SJSA1 (cell line): ENCODE measurements around the gene COLEC11. TPM values are rescaled to one million over a fixed set of nuclear protein-coding genes. Genes with fewer than 3 reads are reported as not detected.
"Not testable (repeated sequence)": the region's sequence is repeated elsewhere in the genome, so short reads cannot be mapped to it uniquely, and the experiment has no call there.

Experiments
- DNase-seq, 2 experiments: peaks; one replicate each; pipeline ENCODE4 v3.0.0-alpha.2; 2015 to 2020; ENCODE audit warnings: low spot score in 2 of 2, low read depth in 1 of 2
- H3K27ac ChIP-seq: fragments of 250-450 bp; sonication (Bioruptor Pico); 2 replicates; pipeline ENCODE4 v1.5.1; 2020; ENCODE audit warnings: mild to moderate bottlenecking, moderate library complexity
- H3K27me3 ChIP-seq: fragments of 250-450 bp; sonication (Bioruptor Pico); replicated peaks from 2 replicates; pipeline ENCODE4 v1.5.1; 2020; ENCODE audit warnings: mild to moderate bottlenecking, moderate library complexity
- H3K36me3 ChIP-seq: fragments of 250-450 bp; sonication (Bioruptor Pico); 2 replicates; pipeline ENCODE4 v1.5.1; 2020; ENCODE audit warnings: mild to moderate bottlenecking
- H3K4me1 ChIP-seq: fragments of 250-450 bp; sonication (Bioruptor Pico); replicated peaks from 2 replicates; pipeline ENCODE4 v1.6.1; 2021; ENCODE audit warnings: mild to moderate bottlenecking
- H3K4me3 ChIP-seq: fragments of 250-450 bp; sonication (Bioruptor Pico); 2 replicates; pipeline ENCODE4 v1.5.1; 2020; ENCODE audit warnings: mild to moderate bottlenecking
- H3K9me3 ChIP-seq: fragments of 250-450 bp; sonication (Bioruptor Pico); replicated peaks from 2 replicates; pipeline ENCODE4 v1.5.1; 2020; ENCODE audit warnings: mild to moderate bottlenecking
- total RNA-seq: library from RNA; depleted of rRNA; stranded (reverse); fragments of >200 nt; shearing (Covaris generic); gene quantifications from 2 replicates; pipeline ENCODE4 v1.2.3, GENCODE V29; 2014

The COLEC11 gene
- total RNA-seq, 1 experiment from 2014 or later, result not detected

DNA sequence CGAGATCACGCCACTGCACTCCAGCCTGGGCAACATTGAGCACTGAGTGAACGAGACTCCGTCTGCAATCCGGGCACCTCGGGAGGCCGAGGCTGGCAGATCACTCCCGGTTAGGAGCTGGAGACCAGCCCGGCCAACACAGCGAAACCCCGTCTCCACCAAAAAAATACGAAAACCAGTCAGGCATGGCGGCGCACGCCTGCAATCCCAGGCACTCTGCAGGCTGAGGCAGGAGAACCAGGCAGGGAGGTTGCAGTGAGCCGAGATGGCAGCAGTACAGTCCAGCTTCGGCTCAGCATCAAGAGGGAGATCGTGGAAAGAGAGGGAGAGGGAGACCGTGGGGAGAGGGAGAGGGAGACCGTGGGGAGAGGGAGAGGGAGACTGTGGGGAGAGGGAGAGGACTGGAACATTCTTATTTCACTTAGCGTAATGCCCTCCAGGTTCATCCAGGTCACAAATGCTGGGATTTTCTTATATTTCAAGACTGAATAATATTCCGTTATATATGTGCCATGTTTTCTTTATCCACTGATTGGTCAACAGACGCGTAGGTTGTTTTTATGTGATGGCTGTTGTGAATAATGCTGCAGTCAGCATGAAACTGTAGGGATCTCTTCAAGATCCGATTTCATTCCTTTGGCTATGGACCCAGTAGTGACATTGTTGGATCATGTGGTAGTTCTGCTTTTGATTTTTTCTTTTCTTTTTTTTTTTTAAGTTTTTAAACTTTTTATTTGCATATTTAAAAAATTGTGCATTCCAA is 21.7 kb downstream of the COLEC11 start:
- not testable (repeated sequence) for H3K27ac ChIP-seq, H3K27me3 ChIP-seq, DNase-seq, H3K9me3 ChIP-seq, H3K36me3 ChIP-seq, H3K4me1 ChIP-seq, H3K4me3 ChIP-seq

DNA sequence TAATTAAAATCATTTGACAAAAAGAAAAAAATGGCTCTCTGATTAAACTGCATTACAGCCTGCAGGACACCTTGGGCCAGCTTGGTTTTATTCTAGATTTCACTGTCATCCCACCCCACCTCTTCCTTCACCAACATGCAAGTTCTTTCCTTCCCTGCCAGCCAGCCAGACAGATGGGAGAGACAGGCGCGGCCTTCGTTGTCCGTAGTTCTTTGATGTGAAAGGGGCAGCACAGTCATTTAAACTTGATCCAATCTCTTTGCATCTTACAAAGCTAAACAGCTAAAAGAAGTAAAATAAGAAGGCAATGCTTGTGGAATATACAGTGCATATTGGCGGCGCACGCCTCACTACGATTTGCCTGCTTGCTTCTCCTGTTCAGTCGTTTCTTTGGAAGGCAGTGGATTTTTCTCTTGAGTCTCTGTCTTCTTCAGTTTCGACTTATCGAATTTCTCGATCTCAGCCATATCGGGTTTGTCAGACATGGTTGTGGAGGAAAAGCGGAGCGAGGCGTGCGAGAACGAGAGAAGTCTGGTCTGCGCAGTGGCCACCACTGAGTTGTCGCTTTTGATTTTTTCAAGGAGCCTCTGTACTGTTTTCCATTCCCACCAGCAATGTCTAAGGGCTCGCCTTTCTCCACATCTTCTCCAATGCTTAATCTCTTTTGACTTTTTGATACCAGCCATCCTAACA is 22.4 kb downstream of the COLEC11 start:
- H3K27me3 ChIP-seq, result no peaks in the 10 kb centered on the region
- no peaks in the 10 kb centered on the region for H3K4me1 ChIP-seq
- no peak overlapping the region for H3K27ac ChIP-seq

GRCh38 chr2:3618367-3618766 is 23.5 kb downstream of the COLEC11 start:
- no peaks in the 10 kb centered on the region for H3K4me1 ChIP-seq
- H3K4me3 ChIP-seq, result no peak overlapping the region
- H3K9me3 ChIP-seq, result no peaks in the 10 kb centered on the region
- H3K27ac ChIP-seq, result no peak overlapping the region
- no peaks in the 10 kb centered on the region for H3K36me3 ChIP-seq
- H3K27me3 ChIP-seq, result no peaks in the 10 kb centered on the region
- DNase-seq, result no peak

More for the DNA sequence above, 22.4 kb downstream of the COLEC11 start:
- no peak overlapping the region for H3K4me3 ChIP-seq
- no peaks in the 10 kb centered on the region for H3K9me3 ChIP-seq
- peak in 1 of 2 experiments; percentile 23 for DNase-seq
- H3K36me3 ChIP-seq, result no peaks in the 10 kb centered on the region

DNA sequence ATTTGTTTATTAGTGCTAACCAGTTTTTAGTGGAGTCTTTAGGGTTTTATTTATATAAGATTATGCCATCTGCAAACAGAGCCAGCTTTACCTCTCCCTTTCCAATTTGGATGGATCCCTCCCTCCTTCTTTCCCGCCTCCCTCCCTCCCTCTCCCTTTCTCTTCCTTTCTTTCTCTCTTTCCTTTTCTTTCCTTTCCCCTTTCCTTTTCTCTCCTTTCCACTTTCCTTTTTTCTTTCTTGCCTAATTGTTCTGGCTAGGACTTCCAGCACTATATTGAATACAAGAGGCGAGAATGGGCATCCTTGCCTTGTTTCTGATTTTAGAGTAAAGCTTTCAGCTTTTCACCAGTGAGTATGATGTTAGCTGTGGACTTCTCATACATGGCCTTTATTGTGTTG is 24.1 kb downstream of the COLEC11 start:
- Histone ChIP-seq H3K4me1 (no peaks in the 10 kb centered on the region), H3K36me3 (no peaks in the 10 kb centered on the region), H3K9me3 (no peaks in the 10 kb centered on the region), H3K4me3 (no peak overlapping the region), H3K27me3 (no peaks in the 10 kb centered on the region), H3K27ac (no peak overlapping the region)
- no peak for DNase-seq

- H3K27me3 ChIP-seq, DNase-seq, H3K4me1 ChIP-seq, H3K9me3 ChIP-seq, H3K36me3 ChIP-seq, H3K27ac ChIP-seq, H3K4me3 ChIP-seq: not testable (repeated sequence)
Observed at GRCh38 chr2:3619661-3620060, 24.7 kb downstream of the COLEC11 start.

DNA sequence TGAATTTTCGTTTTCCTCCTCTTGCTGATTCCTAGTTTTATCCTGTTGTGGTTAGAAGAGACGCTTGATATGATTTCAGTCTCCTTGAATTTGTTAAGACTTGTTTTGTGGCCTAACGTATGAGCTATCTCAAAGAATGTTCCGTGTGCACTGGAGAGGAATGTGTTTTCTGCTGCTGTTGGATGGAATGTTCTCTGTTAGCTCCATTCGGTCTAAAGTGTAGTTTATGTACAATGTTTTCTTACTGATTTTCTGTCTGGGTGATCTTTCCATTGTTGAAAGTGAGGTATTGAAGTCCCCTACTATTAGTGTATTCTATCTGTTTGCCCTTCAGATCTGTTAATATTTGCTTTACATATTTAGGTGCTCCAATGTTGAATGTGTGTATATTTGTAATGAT is 25.9 kb downstream of the COLEC11 start:
- Histone ChIP-seq H3K9me3 (no peaks in the 10 kb centered on the region), H3K36me3 (no peaks in the 10 kb centered on the region), H3K4me1 (peaks cover 1% of the 10 kb centered on the region; the same call in 1 of the 2 replicates), H3K27me3 (no peaks in the 10 kb centered on the region), H3K27ac (peak overlapping the region; percentile 57), H3K4me3 (no peak overlapping the region)
- DNase-seq, result peak; percentile 28 to 57

DNA sequence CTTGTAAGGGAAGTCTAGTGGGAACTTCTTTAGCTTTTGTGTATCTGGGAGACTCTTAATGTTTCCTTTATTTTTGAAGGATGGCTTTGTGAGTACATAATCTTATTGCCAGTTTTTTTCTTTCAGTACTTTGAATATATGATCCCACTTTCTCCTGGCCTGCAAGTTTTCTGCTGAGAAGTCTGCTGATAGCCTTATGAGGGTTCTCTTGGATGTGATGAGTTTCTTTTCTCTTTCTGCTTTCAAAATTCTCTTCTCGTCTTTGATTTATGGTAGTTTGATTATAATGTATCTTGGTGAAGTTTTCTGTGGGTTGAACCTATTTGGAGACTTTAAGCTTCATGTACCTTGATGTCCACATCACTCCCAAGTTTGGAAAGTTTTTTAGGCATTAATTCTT is 28.1 kb downstream of the COLEC11 start:
- Histone ChIP-seq H3K4me1 (peaks cover 12% of the 10 kb centered on the region), H3K9me3 (no peaks in the 10 kb centered on the region), H3K36me3 (no peaks in the 10 kb centered on the region), H3K4me3 (no peak overlapping the region), H3K27ac (no peak overlapping the region), H3K27me3 (no peaks in the 10 kb centered on the region)
- DNase-seq, result no peak

DNA sequence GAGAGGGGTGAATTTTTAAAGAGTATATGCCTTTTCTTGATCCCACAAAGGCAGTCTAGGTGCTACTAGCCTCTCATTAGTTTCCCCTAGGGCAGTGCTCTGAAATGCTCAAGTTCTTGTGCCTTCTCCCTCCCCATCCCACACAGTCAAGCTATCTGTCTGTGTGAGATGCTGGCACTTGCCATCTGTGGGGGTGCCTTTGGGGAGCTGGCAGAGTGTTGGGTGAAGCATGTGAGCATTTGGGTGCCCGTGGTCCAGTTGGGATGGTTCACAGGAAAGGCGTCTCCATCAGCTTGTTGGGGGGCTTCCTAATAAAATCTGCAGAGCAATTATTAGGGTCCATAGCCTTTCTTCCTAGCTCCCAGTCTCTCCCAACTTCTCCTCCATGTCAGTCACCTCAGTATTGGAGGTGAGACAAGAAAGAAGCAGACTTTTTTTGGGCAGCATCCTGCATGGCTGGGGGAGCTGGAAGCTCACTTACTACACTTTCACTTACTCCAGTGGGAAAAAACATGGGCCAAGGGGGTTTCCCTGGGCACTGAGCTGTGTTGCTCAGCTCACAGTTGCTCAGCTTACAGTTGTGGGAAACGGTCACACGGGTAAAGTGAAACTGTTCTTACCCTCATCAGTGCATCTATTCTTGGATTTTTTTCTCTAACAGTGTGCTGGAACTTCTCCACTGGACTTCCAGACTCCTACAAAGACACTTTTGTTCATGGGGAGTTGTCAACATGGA is 29.3 kb downstream of the COLEC11 start:
- no peaks in the 10 kb centered on the region for H3K9me3 ChIP-seq
- H3K4me1 ChIP-seq, result peaks cover 12% of the 10 kb centered on the region
- H3K4me3 ChIP-seq, result no peak overlapping the region
- H3K27ac ChIP-seq, result no peak overlapping the region
- H3K27me3 ChIP-seq, result no peaks in the 10 kb centered on the region
- no peaks in the 10 kb centered on the region for H3K36me3 ChIP-seq
- peak in 1 of 2 experiments; percentile 27 for DNase-seq

DNA sequence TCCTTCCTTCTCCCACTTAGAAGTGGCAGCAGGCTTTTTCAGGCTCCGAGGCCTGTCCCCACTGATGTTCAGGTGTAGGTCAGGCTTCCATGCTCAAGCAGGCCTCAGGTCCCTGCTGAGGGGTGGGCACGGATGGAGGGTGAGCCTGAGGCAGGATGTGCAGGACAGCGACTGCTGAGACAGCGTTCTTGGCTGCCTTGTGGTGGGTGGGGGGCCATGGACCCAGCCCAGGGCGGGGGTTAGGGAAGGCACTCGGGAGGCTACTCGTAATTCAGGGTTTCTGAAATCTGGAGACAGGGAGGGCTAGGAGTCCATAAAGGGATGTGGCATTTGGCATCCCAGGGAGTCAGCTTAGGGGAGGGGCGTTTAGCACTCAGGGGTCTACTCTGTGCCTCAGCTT is 30.3 kb downstream of the COLEC11 start:
- Histone ChIP-seq H3K9me3 (no peaks in the 10 kb centered on the region), H3K36me3 (no peaks in the 10 kb centered on the region), H3K27me3 (no peaks in the 10 kb centered on the region), H3K4me1 (peaks cover 12% of the 10 kb centered on the region), H3K27ac (no peak overlapping the region), H3K4me3 (no peak overlapping the region)
- DNase-seq, result peak in 1 of 2 experiments; percentile 25

DNA sequence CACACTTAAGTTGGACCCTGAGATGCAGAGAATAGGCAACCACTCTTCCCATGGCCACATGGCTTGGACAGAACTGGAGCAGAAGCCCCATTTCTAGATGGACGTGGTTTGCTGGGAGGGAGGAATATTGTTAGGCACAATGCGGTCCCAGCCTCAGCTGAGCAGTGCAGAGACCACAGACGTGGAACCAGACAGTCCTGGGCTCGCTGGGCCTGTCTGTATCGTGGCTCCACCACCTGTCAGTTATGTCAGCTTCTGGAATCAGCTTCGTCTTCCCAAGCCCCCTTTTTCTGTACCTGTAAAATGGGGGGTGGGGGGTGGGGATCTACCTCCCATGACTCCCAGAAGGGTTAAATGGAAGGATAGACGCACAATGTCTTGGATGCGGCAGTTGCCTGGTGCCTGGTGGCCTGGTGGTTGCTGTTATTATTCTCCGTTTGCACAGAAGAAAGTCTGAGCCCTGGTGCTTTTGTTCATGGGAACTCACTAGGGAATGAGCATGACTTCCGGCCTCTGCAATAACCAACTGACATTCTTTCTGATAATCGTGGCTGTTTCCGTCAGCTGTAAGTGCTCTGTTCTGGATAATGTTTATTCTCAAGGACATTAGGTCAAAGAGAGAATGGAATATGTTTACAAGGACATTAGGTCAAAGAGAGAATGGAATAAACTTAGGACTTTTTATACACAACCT is 31.4 kb downstream of the COLEC11 start:
- peak; percentile 44 to 52 for DNase-seq
- H3K4me3 ChIP-seq, result no peak overlapping the region
- H3K27me3 ChIP-seq, result no peaks in the 10 kb centered on the region
- peaks cover 12% of the 10 kb centered on the region for H3K4me1 ChIP-seq
- H3K36me3 ChIP-seq, result no peaks in the 10 kb centered on the region
- no peaks in the 10 kb centered on the region for H3K9me3 ChIP-seq
- H3K27ac ChIP-seq, result peak overlapping the region; percentile 66

GRCh38 chr2:3626812-3627499 is 32.0 kb downstream of the COLEC11 start:
- Histone ChIP-seq H3K4me3 (no peak overlapping the region), H3K9me3 (no peaks in the 10 kb centered on the region), H3K36me3 (no peaks in the 10 kb centered on the region), H3K4me1 (peaks cover 12% of the 10 kb centered on the region), H3K27ac (peak overlapping the region; percentile 66), H3K27me3 (no peaks in the 10 kb centered on the region)
- peak in 1 of 2 experiments; percentile 44 for DNase-seq

DNA sequence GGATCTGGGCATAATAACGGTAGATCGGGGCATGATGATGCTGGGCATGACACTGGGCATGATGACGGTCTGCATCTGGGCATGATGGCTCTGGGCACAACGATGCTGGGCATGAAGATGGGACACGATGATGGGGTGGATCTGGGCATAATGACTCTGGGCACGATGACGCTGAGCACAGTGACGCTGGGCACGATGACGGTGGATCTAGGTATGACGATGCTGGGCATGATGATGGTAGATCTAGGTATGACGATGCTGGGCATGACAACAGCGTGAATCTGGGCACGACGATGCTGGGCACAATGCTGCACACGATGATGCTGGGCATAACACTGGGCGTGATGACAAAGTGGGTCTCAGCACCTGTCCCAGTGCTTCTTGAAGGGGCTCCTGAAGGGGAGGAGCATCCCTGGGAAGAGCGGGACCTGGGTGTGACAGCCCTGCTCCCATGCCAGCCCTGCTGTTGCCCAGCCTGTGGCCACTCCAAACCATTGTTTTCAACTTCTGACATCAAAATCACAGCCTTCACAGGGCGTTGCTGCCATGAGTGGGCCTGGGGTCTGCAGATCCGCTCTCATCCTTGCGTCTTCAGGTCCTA is 32.7 kb downstream of the COLEC11 start:
- Histone ChIP-seq H3K4me1 (peaks cover 12% of the 10 kb centered on the region), H3K9me3 (no peaks in the 10 kb centered on the region), H3K36me3 (no peaks in the 10 kb centered on the region), H3K27ac (no peak overlapping the region), H3K27me3 (no peaks in the 10 kb centered on the region), H3K4me3 (no peak overlapping the region)
- peak in 1 of 2 experiments; percentile 32 for DNase-seq

GRCh38 chr2:3628241-3628679 is 33.3 kb downstream of the COLEC11 start:
- Histone ChIP-seq H3K27me3 (no peaks in the 10 kb centered on the region), H3K4me3 (no peak overlapping the region), H3K9me3 (no peaks in the 10 kb centered on the region), H3K27ac (no peak overlapping the region), H3K4me1 (peaks cover 12% of the 10 kb centered on the region), H3K36me3 (no peaks in the 10 kb centered on the region)
- DNase-seq, result peak in 1 of 2 experiments; percentile 33
